T-helper 2 cell (primary cell): ENCODE data around the gene ATAD1.

ENCODE experiments used
- DNase-seq, 5 experiments: peaks; one replicate each; pipeline versions ENCODE4 v3.0.0 to v3.0.0-alpha.2; 2012 to 2022

The ATAD1 gene

GRCh38 chr10:87707254-87707653, 110.8 kb downstream of the ATAD1 start:
- DNase-seq: no peak

GRCh38 chr10:87706731-87707130, 111.3 kb downstream of the ATAD1 start:
- DNase-seq: no peak

GRCh38 chr10:87705339-87705738, 112.7 kb downstream of the ATAD1 start:
- no peak for DNase-seq

- DNase-seq: no peak
Measured at GRCh38 chr10:87703771-87704170, 114.3 kb downstream of the ATAD1 start.

- no peak for DNase-seq
Measured at GRCh38 chr10:87702973-87703294, 115.1 kb downstream of the ATAD1 start.

GRCh38 chr10:87702260-87702972, 115.6 kb downstream of the ATAD1 start:
- DNase-seq: no peak
